ENCODE results near the gene SRXN1.

DNA sequence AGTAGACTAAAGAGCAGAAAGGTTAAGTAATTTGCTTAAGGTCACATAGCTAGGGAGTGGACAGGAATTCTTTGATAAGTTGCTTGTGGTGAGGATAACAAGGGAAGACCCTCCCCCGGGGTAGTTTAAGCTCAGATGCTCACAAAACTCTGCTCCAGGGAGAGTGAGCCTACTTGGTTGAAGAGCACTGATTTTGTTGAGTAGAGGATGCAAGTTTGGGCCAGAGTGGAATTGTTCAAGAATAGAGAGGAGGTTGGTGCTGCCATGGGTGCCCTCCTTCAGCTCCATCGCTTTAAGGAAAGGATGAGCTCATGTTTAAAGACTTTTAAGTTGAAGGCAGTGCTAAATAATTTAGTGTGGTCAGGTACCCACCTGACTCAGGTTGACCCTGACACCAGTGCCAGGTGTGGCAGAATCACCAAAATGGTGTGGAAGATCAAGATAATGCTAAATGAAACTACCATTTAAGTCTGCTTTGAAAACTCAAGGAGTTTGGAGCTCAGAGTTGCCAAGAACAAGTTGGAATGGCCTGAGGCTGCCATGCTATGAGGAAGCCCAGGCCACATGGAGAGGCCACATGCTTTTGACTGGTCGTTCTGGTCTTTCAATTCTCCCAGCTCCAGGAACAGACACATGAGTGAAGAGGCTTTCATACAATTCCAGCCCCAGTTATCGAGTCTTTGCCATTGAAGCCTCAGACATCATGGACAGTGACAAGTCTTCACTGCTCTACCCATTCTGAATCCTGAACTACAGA, 34.9 kb downstream of the SRXN1 start:
- TF ChIP-seq, protein P1, sequence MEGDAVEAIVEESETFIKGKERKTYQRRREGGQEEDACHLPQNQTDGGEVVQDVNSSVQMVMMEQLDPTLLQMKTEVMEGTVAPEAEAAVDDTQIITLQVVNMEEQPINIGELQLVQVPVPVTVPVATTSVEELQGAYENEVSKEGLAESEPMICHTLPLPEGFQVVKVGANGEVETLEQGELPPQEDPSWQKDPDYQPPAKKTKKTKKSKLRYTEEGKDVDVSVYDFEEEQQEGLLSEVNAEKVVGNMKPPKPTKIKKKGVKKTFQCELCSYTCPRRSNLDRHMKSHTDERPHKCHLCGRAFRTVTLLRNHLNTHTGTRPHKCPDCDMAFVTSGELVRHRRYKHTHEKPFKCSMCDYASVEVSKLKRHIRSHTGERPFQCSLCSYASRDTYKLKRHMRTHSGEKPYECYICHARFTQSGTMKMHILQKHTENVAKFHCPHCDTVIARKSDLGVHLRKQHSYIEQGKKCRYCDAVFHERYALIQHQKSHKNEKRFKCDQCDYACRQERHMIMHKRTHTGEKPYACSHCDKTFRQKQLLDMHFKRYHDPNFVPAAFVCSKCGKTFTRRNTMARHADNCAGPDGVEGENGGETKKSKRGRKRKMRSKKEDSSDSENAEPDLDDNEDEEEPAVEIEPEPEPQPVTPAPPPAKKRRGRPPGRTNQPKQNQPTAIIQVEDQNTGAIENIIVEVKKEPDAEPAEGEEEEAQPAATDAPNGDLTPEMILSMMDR (IDR thresholded peaks at IDR 0.05): no peak
- no peak for TF ChIP-seq POLR2A (IDR thresholded peaks at IDR 0.05)
